Omental fat pad (tissue), 4 donors: ENCODE measurements around the gene CDH6. TPM values are rescaled to one million over a fixed set of nuclear protein-coding genes. Genes with fewer than 3 reads are reported as not detected.

Experiments used
- ATAC-seq: fragments of 150-250 bp; one replicate; pipeline ENCODE4 v1.9.1; 2016; ENCODE audit warnings: mild to moderate bottlenecking, moderate library complexity; ENCODE audit not compliant: low FRiP score
- DNase-seq: peaks from one replicate; pipeline ENCODE4 v3.0.0-alpha.2; 2019; ENCODE audit warnings: low spot score
- total RNA-seq, 4 donors: library from RNA; depleted of rRNA; stranded (reverse); fragments of >200 nt; gene quantifications; one replicate each; pipeline ENCODE4 v1.1.0, GENCODE V29; 2016
- TF ChIP-seq, protein P1 (sequence below), 3 donors: fragments of 450-650 bp; IDR thresholded peaks; one replicate each; pipeline ENCODE4 v1.5.1; 2016 to 2017; ENCODE audit warnings: antibody characterized with exemption in 3 of 3, mild to moderate bottlenecking in 3 of 3, moderate library complexity in 2 of 3

CDH6 gene
- total RNA-seq, 4 donors from 2014 or later: 7.0 to 34.7 (median 18.0) TPM

DNA sequence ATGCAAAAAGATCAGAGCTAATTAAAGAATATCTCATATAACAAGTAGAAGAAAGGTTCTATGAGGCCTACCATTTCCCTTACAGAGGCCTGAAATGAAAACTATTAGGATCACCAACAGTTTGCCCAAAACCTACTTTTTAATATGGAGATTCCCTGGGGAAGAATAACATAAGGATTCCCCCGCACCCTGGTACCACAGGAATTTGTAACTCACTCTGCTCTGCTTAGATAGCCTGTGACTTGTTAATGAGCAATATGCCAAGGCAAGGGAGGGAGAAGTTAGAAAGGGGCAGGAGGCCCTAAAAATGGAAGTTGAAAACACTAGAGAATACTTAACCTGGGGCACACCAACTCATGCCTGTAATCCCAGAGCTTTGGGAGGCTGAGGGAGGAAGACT, 107.0 kb downstream of the CDH6 start:
- ATAC-seq: no peak

DNA sequence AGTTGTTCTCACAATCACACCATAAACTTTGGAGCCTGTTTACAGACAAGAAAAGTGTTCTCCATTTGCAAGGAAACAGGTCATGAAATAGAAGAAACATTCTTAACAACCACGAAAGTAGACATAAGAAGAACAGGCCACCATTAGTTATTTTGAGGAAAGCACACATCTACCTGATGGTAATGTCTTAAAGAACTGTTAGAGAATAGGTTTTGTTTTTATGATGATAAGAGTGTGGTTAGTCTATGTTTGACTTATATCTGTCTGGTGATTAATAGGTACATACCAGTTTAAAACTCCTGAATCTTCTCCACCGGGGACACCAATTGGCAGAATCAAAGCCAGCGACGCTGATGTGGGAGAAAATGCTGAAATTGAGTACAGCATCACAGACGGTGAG, 108.3 kb downstream of the CDH6 start:
- no peak for DNase-seq
- TF ChIP-seq, protein P1, sequence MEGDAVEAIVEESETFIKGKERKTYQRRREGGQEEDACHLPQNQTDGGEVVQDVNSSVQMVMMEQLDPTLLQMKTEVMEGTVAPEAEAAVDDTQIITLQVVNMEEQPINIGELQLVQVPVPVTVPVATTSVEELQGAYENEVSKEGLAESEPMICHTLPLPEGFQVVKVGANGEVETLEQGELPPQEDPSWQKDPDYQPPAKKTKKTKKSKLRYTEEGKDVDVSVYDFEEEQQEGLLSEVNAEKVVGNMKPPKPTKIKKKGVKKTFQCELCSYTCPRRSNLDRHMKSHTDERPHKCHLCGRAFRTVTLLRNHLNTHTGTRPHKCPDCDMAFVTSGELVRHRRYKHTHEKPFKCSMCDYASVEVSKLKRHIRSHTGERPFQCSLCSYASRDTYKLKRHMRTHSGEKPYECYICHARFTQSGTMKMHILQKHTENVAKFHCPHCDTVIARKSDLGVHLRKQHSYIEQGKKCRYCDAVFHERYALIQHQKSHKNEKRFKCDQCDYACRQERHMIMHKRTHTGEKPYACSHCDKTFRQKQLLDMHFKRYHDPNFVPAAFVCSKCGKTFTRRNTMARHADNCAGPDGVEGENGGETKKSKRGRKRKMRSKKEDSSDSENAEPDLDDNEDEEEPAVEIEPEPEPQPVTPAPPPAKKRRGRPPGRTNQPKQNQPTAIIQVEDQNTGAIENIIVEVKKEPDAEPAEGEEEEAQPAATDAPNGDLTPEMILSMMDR (IDR thresholded peaks at IDR 0.05): no peak
- ATAC-seq: no peak

More for the DNA sequence above, 107.0 kb downstream of the CDH6 start:
- no peak for DNase-seq
- TF ChIP-seq, protein P1 (IDR thresholded peaks at IDR 0.05): no peak

DNA sequence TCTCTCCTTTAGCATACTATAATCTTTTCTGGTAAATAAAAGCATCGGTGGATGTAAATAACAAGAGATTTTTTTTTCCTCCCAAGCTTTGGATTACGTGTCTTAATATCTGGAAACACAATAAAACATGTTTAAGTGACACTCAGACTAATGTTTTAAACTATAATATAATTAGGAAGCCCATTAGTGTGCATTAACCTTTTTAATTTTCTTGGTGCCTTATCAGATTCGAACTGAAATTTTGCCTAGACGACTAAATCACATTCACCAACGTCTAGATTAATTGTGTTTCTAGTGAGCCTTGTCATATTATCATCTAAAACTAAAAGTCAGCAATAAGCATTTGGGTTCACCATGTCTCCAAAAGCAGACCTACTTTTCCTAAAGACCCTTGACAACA, 110.2 kb downstream of the CDH6 start:
- ATAC-seq: no peak
- TF ChIP-seq, protein P1 (IDR thresholded peaks at IDR 0.05): no peak
- DNase-seq: no peak

DNA sequence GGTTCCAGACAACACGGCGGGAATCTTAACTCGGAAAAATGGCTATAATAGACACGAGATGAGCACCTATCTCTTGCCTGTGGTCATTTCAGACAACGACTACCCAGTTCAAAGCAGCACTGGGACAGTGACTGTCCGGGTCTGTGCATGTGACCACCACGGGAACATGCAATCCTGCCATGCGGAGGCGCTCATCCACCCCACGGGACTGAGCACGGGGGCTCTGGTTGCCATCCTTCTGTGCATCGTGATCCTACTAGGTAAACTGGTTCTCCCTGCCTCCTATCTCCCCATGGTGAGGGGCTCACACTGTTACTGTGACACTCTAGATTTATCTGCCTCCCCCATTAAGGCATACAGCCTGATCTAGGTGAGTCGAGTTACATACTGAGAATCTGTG, 124.2 kb downstream of the CDH6 start:
- ATAC-seq: no peak
- DNase-seq: no peak
- TF ChIP-seq, protein P1 (IDR thresholded peaks at IDR 0.05): no peak

DNA sequence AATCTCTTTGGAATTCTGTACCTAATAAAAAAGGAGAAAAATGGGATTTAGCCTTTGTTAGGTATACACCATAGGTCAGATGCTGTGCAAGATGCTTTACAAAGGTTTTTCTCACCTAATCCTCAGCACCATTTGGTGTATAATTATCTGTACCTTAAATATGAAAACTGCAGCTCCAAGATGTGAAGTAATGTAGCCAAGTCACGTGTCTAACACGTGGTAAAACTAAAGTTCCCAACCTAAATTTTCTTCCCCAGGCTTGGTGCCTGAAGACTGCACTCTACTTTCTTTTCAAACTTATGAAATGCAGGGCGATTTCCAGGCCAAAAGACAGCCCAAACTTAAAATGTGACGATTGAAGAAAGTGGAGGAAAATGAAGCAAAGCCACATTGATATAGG, 125.8 kb downstream of the CDH6 start:
- ATAC-seq (no peak), DNase-seq (no peak)
- TF ChIP-seq, protein P1 (IDR thresholded peaks at IDR 0.05): no peak

DNA sequence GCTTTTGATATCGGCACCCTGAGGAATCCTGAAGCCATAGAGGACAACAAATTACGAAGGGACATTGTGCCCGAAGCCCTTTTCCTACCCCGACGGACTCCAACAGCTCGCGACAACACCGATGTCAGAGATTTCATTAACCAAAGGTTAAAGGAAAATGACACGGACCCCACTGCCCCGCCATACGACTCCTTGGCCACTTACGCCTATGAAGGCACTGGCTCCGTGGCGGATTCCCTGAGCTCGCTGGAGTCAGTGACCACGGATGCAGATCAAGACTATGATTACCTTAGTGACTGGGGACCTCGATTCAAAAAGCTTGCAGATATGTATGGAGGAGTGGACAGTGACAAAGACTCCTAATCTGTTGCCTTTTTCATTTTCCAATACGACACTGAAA, 129.5 kb downstream of the CDH6 start:
- DNase-seq: no peak
- TF ChIP-seq, protein P1 (IDR thresholded peaks at IDR 0.05): no peak
- ATAC-seq: no peak

DNA sequence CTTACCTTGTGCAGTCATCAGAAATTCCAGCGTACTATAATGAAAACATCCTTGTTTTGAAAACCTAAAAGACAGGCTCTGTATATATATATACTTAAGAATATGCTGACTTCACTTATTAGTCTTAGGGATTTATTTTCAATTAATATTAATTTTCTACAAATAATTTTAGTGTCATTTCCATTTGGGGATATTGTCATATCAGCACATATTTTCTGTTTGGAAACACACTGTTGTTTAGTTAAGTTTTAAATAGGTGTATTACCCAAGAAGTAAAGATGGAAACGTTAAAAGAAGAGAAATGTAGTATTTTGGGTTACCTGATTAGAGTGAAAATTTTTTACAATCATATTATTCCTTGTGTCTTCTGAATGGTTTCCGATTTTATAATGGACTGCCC, 131.4 kb downstream of the CDH6 start:
- TF ChIP-seq, protein P1 (IDR thresholded peaks at IDR 0.05): no peak
- no peak for DNase-seq
- no peak for ATAC-seq
